Activated T-cell treated with anti-CD3 and anti-CD28 coated beads, Interleukin-2, amount 50 U/mL, for 72 hours (primary cell): ENCODE data around the gene IL5. TPM values are rescaled to one million over a fixed set of nuclear protein-coding genes. Genes with fewer than 3 reads are reported as not detected.
A peak's percentile ranks its signal among the peaks of the same experiment; 100 is the strongest.

Experiments
- ATAC-seq, 2 donors: fragments of 150-1000 bp; cut with Tn5 transposase; replicated peaks in 1 of 2; 2 replicates each; pipeline ENCODE4 v1.10.0; 2021; ENCODE audit warnings: moderate library complexity in 2 of 2, mild to moderate bottlenecking in 1 of 2
- DNase-seq, 2 donors: peaks; one replicate each; pipeline ENCODE4 v3.0.0; 2021 to 2022; ENCODE audit warnings: mixed read lengths in 1 of 2
- H3K27ac Mint-ChIP-seq: one replicate; pipeline ENCODE4 v1.8.0; 2022; ENCODE audit warnings: mild to moderate bottlenecking, moderate library complexity, mixed read lengths
- H3K27me3 Mint-ChIP-seq: one replicate; pipeline ENCODE4 v1.8.0; 2022; ENCODE audit warnings: low read depth, mixed read lengths
- H3K36me3 Mint-ChIP-seq, 2 donors: one replicate each; pipeline ENCODE4 v1.8.0; 2022; ENCODE audit warnings: mixed read lengths in 2 of 2, mild to moderate bottlenecking in 1 of 2; ENCODE audit not compliant: insufficient read depth in 2 of 2
- H3K4me1 Mint-ChIP-seq: one replicate; pipeline ENCODE4 v1.8.0; 2022; ENCODE audit warnings: low read depth, mixed read lengths
- H3K4me3 Mint-ChIP-seq, 2 donors: one replicate each; pipeline ENCODE4 v1.8.0; 2022; ENCODE audit warnings: mild to moderate bottlenecking in 2 of 2, mixed read lengths in 2 of 2, moderate library complexity in 2 of 2
- H3K9me3 Mint-ChIP-seq, 2 donors: one replicate each; pipeline ENCODE4 v1.8.0; 2022; ENCODE audit warnings: mixed read lengths in 2 of 2
- total RNA-seq, 2 donors: library from RNA; stranded (reverse); gene quantifications; one replicate each; pipeline ENCODE4 v1.2.3, GENCODE V29; 2022

Gene IL5
- total RNA-seq, 2 donors from 2014 or later: 1.3 to 2.1 TPM

GRCh38 chr5:132492386-132493125 is 50.8 kb downstream of the IL5 start:
- H3K4me1 Mint-ChIP-seq: peaks cover 71% of the 10 kb centered on the region
- H3K36me3 Mint-ChIP-seq: peaks cover 19 to 21% of the 10 kb centered on the region in 2 donors
- peak overlapping the region; percentile 92 for H3K27ac Mint-ChIP-seq
- ATAC-seq (no peak), DNase-seq (no peak)
- H3K27me3 Mint-ChIP-seq: no peaks in the 10 kb centered on the region
- H3K9me3 Mint-ChIP-seq: no peaks in the 10 kb centered on the region
- peak overlapping the region; percentile 88 to 92 for H3K4me3 Mint-ChIP-seq

Other genes starting within 250 kb of the IL5 start
- 1 to 10 TPM; 1.8 to 2.9 TPM for gene SLC22A4, start 249.1 kb downstream of the IL5 start, total RNA-seq
- gene SLC22A5, start 173.8 kb downstream of the IL5 start, total RNA-seq: 1 to 10 TPM; 7.0 to 7.4 TPM
- gene IRF1, start 52.7 kb downstream of the IL5 start, total RNA-seq: 100 to 1,000 TPM; 212 to 226 TPM
- gene RAD50, start 13.5 kb upstream of the IL5 start, total RNA-seq: 10 to 100 TPM; 42.1 to 46.1 TPM
- 10 to 100 TPM in 1 of 2 donors, 1 to 10 TPM in 1; 8.0 to 16.3 TPM for gene IL13, start 114.7 kb upstream of the IL5 start, total RNA-seq
- 1 to 10 TPM; 1.2 to 1.5 TPM for gene IL4, start 130.5 kb upstream of the IL5 start, total RNA-seq
- 10 to 100 TPM; 20.0 to 26.9 TPM for gene KIF3A, start 194.0 kb upstream of the IL5 start, total RNA-seq
- gene CCNI2, start 203.9 kb upstream of the IL5 start, total RNA-seq: 1 to 10 TPM; 3.4 to 4.6 TPM
- 10 to 100 TPM; 24.7 to 26.4 TPM for gene SEPTIN8, start 233.7 kb upstream of the IL5 start, total RNA-seq